Prostate gland (tissue), 2 donors: ENCODE results near the gene TMPRSS9. TPM values are rescaled to one million over a fixed set of nuclear protein-coding genes. Genes with fewer than 3 reads are reported as not detected.

Experiments
- DNase-seq: peaks from one replicate; pipeline ENCODE4 v3.0.0-alpha.2; 2019; ENCODE audit warnings: low spot score
- H3K27ac ChIP-seq, 2 donors: fragments of 200-600 bp; sonication (generic); 2 replicates each; pipeline ENCODE4 v1.5.1; 2017 to 2019
- H3K27me3 ChIP-seq: fragments of 200-600 bp; sonication (generic); replicated peaks from 2 replicates; pipeline ENCODE4 v1.5.1; 2019; ENCODE audit not compliant: insufficient read depth
- H3K36me3 ChIP-seq, 2 donors: fragments of 200-600 bp; sonication (generic); 1 replicate in 1 of 2; 2 replicates in 1 of 2; pipeline versions ENCODE4 v1.5.1 to v1.8.1; 2017 to 2019
- H3K4me1 ChIP-seq: fragments of 200-600 bp; sonication (generic); replicated peaks from 2 replicates; pipeline ENCODE4 v1.5.1; 2019
- H3K4me3 ChIP-seq, 2 donors: fragments of 200-600 bp; sonication (generic); 2 replicates each; pipeline ENCODE4 v1.5.1; 2017 to 2019
- H3K9me3 ChIP-seq: fragments of 200-600 bp; sonication (generic); 2 replicates; pipeline ENCODE4 v1.5.1; 2017
- POLR2A ChIP-seq: fragments of 450-650 bp; IDR thresholded peaks from one replicate; pipeline ENCODE4 v1.6.1; 2016; ENCODE audit warnings: antibody characterized with exemption, mild to moderate bottlenecking
- POLR2AphosphoS5 ChIP-seq: sonication (generic); formaldehyde crosslinking; IDR thresholded peaks from one replicate; pipeline ENCODE4 v1.6.1; 2017; ENCODE audit warnings: antibody characterized with exemption
- WGBS: methylation state at CpG from one replicate; pipeline ENCODE4 v1.1.5; 2018; 5-methylcytosine and 5-hydroxymethylcytosine counted together
- intact Hi-C: fragments of 100-400 bp; cut with DNase I; formaldehyde crosslinking; loops from one replicate; pipeline ENCODE4 v1.14.2; 2022
- total RNA-seq, 2 donors: library from RNA; depleted of rRNA; stranded (reverse); fragments of >200 nt; gene quantifications; one replicate each; pipeline ENCODE4 v1.1.0, GENCODE V29; 2016
- TF ChIP-seq, protein P1 (sequence below), 4 experiments: fragments of 200-600 bp in 2 of 4; fragments of 450-650 bp in 2 of 4; sonication (generic) in 2 of 4; IDR thresholded peaks; 1 replicate in 3 of 4; 2 replicates in 1 of 4; pipeline ENCODE4 v1.5.1; 2016 to 2019; ENCODE audit warnings: antibody characterized with exemption in 4 of 4, mild to moderate bottlenecking in 2 of 4, moderate library complexity in 2 of 4

Gene TMPRSS9
- total RNA-seq, 2 donors from 2014 or later = 0.14 to 2.2 TPM

DNA sequence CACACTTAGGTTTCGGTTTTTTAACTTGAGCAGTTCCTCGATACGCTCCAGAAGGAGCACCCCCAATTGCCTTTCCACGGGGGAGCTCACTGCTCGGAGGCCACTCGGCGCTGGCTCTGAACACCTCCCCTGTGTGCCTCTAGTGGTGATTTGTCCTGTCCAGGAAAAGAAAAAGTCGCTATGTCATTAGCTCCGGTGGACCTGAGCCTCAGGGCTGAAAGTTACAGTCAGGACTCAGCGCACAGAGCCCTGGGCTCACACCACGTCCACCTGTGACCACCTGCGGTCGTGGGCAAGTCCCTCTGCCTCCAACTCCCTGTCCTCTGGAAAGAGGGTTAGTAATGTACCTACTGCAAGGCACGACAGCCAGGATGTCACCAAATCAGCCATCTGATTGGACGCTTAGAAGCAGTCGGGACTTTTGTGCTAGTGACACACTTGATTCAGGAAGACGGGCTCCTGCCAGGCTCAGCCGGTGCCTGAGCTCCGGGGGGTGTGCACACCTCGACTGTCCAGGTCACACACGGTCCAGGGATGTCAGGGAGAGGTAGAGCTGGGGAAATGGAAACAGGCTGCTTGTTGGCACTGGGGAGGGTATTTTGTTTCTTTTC lies 3.9 kb upstream of the TMPRSS9 start:
- H3K9me3 ChIP-seq = no peaks in the 10 kb centered on the region
- DNase-seq = no peak
- TF ChIP-seq, protein P1, sequence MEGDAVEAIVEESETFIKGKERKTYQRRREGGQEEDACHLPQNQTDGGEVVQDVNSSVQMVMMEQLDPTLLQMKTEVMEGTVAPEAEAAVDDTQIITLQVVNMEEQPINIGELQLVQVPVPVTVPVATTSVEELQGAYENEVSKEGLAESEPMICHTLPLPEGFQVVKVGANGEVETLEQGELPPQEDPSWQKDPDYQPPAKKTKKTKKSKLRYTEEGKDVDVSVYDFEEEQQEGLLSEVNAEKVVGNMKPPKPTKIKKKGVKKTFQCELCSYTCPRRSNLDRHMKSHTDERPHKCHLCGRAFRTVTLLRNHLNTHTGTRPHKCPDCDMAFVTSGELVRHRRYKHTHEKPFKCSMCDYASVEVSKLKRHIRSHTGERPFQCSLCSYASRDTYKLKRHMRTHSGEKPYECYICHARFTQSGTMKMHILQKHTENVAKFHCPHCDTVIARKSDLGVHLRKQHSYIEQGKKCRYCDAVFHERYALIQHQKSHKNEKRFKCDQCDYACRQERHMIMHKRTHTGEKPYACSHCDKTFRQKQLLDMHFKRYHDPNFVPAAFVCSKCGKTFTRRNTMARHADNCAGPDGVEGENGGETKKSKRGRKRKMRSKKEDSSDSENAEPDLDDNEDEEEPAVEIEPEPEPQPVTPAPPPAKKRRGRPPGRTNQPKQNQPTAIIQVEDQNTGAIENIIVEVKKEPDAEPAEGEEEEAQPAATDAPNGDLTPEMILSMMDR (IDR thresholded peaks at IDR 0.05) = no peak
- TF ChIP-seq POLR2AphosphoS5 = no peak
- TF ChIP-seq POLR2A = no peak
- H3K27me3 ChIP-seq = peaks cover 7% of the 10 kb centered on the region
- H3K4me1 ChIP-seq = no peaks in the 10 kb centered on the region
- no peaks in the 10 kb centered on the region for H3K36me3 ChIP-seq
- WGBS = 79% methylated on average over 21 of the region's 21 CpGs
- intact Hi-C loops = no loop called here
- no peak overlapping the region for H3K27ac ChIP-seq
- H3K4me3 ChIP-seq = no peak overlapping the region

DNA sequence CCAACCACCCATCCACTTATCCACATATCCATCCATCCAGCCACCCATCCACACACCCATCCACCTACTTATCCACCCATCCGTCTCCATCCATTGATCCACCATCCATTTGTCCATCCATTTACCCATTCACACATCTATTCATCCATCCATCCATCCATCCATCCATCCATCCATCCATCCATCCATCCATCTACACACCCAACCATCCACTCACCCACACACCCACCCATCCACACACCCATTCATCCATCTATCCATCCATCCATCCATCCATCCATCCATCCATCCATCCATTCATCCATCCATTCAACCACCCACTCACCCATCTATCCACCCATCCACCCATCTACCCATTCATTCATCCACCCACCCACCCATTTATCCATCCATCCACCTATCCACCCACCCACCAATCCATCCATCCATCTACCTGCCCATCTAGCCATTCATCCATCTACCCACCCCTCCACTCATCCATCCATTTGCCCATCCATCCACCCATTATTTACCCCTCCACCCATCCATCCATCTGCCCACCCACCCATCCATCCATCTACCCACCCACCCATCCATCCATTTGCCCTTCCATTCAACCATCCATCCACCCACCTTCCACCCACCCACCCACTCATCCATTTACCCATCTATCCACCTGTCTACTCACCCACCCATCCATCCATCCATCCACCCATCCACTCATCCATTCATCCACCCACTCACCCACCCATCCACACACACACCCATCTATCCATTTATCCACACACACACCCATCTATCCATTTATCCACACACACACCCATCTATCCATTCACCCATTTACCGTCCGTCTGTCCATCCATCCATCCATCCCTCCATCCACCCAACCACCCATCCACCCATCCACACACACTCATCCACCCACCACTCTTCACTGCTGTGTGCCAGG lies 2.5 kb upstream of the TMPRSS9 start:
- no peak for DNase-seq
- H3K9me3 ChIP-seq = no peaks in the 10 kb centered on the region
- no peak overlapping the region for H3K4me3 ChIP-seq
- no peak overlapping the region for H3K27ac ChIP-seq
- intact Hi-C loops = no loop called here
- TF ChIP-seq POLR2AphosphoS5 (no peak), POLR2A (no peak)
- TF ChIP-seq, protein P1 (IDR thresholded peaks at IDR 0.05) = no peak
- 97% methylated on average over 3 of the region's 3 CpGs for WGBS
- peaks cover 7% of the 10 kb centered on the region for H3K27me3 ChIP-seq
- no peaks in the 10 kb centered on the region for H3K36me3 ChIP-seq
- H3K4me1 ChIP-seq = no peaks in the 10 kb centered on the region

DNA sequence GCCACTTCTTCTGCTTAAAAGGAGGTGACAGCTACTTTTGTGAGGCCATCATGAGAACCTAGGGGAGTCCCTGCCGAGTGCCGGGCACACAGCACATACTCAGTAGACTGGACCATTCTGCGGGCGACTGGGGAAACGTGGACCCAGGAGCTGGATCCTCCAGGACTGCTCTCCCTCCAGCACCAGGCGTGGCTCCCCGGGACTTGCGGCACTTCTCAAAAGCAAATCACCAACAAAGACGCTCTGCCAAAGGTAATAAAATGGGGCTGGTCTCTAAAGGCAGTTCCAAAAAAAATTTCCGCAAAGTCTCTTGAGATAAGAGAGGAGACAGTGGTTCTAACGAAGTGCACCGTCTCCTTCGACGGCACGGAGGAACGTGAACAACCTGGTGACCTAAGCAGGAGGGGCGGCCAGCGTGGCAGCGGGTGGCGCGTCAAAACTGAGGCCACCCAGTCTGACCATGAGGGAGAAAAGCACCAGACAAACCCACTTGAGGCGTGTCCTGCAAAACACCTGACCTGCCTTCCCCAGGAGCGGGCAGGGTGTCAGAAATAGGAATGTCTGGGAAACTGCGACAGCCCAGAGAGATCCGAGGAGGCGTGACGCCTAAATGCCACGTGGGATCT lies 1.4 kb upstream of the TMPRSS9 start:
- Histone ChIP-seq H3K27ac (no peak overlapping the region), H3K27me3 (peaks cover 7% of the 10 kb centered on the region), H3K36me3 (no peaks in the 10 kb centered on the region), H3K4me1 (no peaks in the 10 kb centered on the region), H3K9me3 (no peaks in the 10 kb centered on the region), H3K4me3 (no peak overlapping the region)
- 53% methylated on average over 28 of the region's 28 CpGs for WGBS
- intact Hi-C loops = no loop called here
- TF ChIP-seq, protein P1 (IDR thresholded peaks at IDR 0.05) = no peak
- no peak for TF ChIP-seq POLR2AphosphoS5
- no peak for TF ChIP-seq POLR2A
- no peak for DNase-seq

DNA sequence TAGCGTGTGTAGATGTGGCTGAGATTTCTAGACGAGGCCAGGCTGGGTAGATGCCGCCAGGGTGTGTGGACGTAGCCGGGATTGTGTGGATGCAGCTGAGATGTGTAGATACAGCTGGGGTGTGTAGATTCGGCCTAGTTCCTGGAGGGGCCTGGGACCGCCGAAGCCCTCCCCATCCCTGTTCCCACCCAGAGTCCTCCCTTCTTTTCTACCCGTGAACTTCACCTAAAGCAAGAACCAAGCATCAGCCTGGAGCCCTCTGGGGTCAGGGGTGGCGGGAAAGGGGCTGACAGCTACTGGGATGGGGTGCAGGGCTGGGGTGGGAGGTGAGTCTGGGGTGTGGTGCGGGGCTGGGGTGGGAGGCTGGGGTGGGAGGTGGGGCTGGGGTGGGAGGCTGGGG lies 768 bp downstream of the TMPRSS9 start:
- no peak for DNase-seq
- TF ChIP-seq, protein P1 (IDR thresholded peaks at IDR 0.05) = no peak
- TF ChIP-seq POLR2AphosphoS5 (no peak), POLR2A (no peak)
- intact Hi-C loops = no loop called here
- WGBS = 64% methylated on average over 10 of the region's 11 CpGs
- H3K27ac ChIP-seq = no peak overlapping the region
- no peaks in the 10 kb centered on the region for H3K4me1 ChIP-seq
- no peaks in the 10 kb centered on the region for H3K9me3 ChIP-seq
- no peak overlapping the region for H3K4me3 ChIP-seq
- peaks cover 7% of the 10 kb centered on the region for H3K27me3 ChIP-seq
- H3K36me3 ChIP-seq = no peaks in the 10 kb centered on the region
